Ishikawa (cell line): ENCODE measurements around the gene IFI35.

Source experiments
- CEBPB ChIP-seq: IDR thresholded peaks from 2 replicates; pipeline ENCODE4 v1.6.1; 2012
- CREB1 ChIP-seq: IDR thresholded peaks from 2 replicates; pipeline ENCODE4 v1.6.1; 2012; ENCODE audit warnings: low read depth
- EGR1 ChIP-seq: IDR thresholded peaks from 2 replicates; pipeline ENCODE4 v1.6.1; 2012
- EP300 ChIP-seq: IDR thresholded peaks from 2 replicates; pipeline ENCODE4 v1.6.1; 2012; ENCODE audit warnings: borderline replicate concordance
- FOXM1 ChIP-seq: IDR thresholded peaks from 2 replicates; pipeline ENCODE4 v1.6.1; 2012; ENCODE audit warnings: low read depth, borderline replicate concordance
- NFIC ChIP-seq: IDR thresholded peaks from 2 replicates; pipeline ENCODE4 v1.6.1; 2012
- RAD21 ChIP-seq: IDR thresholded peaks from 2 replicates; pipeline ENCODE4 v1.6.1; 2012; ENCODE audit warnings: low read depth
- TAF1 ChIP-seq: IDR thresholded peaks from 2 replicates; pipeline ENCODE4 v1.6.1; 2012; ENCODE audit warnings: low read depth, mild to moderate bottlenecking
- TCF12 ChIP-seq: IDR thresholded peaks from 2 replicates; pipeline ENCODE4 v1.6.1; 2012; ENCODE audit warnings: low read depth
- TEAD4 ChIP-seq: IDR thresholded peaks from 2 replicates; pipeline ENCODE4 v1.6.1; 2012
- YY1 ChIP-seq: IDR thresholded peaks from 2 replicates; pipeline ENCODE4 v1.6.1; 2012; ENCODE audit warnings: low read depth
- ZBTB7A ChIP-seq: IDR thresholded peaks from 2 replicates; pipeline ENCODE4 v1.6.1; 2012; ENCODE audit warnings: low read depth
- TF ChIP-seq, protein P1 (sequence below): IDR thresholded peaks from 2 replicates; pipeline ENCODE4 v1.6.1; 2012; ENCODE audit warnings: low read depth, mild to moderate bottlenecking
- TF ChIP-seq, protein P2 (sequence below): IDR thresholded peaks from 2 replicates; pipeline ENCODE4 v1.6.1; 2012
- TF ChIP-seq, protein P3 (sequence below): IDR thresholded peaks from 2 replicates; pipeline ENCODE4 v1.6.1; 2012

IFI35 gene

GRCh38 chr17:43030137-43030767, 23.7 kb downstream of the IFI35 start:
- TF ChIP-seq EP300 (no peak), RAD21 (no peak), TEAD4 (no peak), ZBTB7A (no peak), NFIC (no peak), YY1 (no peak), EGR1 (no peak), TCF12 (no peak)
- TF ChIP-seq, protein P1, sequence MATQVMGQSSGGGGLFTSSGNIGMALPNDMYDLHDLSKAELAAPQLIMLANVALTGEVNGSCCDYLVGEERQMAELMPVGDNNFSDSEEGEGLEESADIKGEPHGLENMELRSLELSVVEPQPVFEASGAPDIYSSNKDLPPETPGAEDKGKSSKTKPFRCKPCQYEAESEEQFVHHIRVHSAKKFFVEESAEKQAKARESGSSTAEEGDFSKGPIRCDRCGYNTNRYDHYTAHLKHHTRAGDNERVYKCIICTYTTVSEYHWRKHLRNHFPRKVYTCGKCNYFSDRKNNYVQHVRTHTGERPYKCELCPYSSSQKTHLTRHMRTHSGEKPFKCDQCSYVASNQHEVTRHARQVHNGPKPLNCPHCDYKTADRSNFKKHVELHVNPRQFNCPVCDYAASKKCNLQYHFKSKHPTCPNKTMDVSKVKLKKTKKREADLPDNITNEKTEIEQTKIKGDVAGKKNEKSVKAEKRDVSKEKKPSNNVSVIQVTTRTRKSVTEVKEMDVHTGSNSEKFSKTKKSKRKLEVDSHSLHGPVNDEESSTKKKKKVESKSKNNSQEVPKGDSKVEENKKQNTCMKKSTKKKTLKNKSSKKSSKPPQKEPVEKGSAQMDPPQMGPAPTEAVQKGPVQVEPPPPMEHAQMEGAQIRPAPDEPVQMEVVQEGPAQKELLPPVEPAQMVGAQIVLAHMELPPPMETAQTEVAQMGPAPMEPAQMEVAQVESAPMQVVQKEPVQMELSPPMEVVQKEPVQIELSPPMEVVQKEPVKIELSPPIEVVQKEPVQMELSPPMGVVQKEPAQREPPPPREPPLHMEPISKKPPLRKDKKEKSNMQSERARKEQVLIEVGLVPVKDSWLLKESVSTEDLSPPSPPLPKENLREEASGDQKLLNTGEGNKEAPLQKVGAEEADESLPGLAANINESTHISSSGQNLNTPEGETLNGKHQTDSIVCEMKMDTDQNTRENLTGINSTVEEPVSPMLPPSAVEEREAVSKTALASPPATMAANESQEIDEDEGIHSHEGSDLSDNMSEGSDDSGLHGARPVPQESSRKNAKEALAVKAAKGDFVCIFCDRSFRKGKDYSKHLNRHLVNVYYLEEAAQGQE: no peak
- TF ChIP-seq, protein P2, sequence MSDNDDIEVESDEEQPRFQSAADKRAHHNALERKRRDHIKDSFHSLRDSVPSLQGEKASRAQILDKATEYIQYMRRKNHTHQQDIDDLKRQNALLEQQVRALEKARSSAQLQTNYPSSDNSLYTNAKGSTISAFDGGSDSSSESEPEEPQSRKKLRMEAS: no peak

DNA sequence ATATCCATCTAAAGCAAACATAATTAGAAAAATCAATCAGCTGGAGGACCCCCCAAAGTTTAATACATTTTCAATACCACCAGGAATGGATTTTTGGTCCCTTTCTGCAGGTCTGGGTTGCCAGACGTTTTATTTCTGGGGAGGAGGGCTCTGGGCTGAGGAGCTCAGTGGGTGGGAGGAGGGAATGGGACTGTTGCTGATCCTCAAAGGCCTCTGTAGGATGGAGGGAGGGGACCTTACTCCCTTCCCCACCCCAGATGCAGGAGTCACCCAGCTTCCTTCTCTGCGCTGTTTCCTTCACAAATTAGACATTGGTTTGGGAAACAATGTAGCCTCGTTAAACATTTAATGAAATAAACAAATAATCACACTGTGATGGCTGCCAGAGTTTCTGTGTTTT, 25.1 kb downstream of the IFI35 start:
- no peak for TF ChIP-seq EP300
- TF ChIP-seq TCF12: no peak
- TF ChIP-seq NFIC: no peak
- TF ChIP-seq, protein P3, sequence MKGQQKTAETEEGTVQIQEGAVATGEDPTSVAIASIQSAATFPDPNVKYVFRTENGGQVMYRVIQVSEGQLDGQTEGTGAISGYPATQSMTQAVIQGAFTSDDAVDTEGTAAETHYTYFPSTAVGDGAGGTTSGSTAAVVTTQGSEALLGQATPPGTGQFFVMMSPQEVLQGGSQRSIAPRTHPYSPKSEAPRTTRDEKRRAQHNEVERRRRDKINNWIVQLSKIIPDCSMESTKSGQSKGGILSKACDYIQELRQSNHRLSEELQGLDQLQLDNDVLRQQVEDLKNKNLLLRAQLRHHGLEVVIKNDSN: no peak
- TF ChIP-seq YY1: no peak
- TF ChIP-seq, protein P2: no peak
- TF ChIP-seq ZBTB7A: no peak
- no peak for TF ChIP-seq FOXM1
- TF ChIP-seq EGR1: no peak
- no peak for TF ChIP-seq TEAD4
- TF ChIP-seq TAF1: no peak
- TF ChIP-seq, protein P1: no peak
- TF ChIP-seq RAD21: no peak
- no peak for TF ChIP-seq CREB1
- no peak for TF ChIP-seq CEBPB

DNA sequence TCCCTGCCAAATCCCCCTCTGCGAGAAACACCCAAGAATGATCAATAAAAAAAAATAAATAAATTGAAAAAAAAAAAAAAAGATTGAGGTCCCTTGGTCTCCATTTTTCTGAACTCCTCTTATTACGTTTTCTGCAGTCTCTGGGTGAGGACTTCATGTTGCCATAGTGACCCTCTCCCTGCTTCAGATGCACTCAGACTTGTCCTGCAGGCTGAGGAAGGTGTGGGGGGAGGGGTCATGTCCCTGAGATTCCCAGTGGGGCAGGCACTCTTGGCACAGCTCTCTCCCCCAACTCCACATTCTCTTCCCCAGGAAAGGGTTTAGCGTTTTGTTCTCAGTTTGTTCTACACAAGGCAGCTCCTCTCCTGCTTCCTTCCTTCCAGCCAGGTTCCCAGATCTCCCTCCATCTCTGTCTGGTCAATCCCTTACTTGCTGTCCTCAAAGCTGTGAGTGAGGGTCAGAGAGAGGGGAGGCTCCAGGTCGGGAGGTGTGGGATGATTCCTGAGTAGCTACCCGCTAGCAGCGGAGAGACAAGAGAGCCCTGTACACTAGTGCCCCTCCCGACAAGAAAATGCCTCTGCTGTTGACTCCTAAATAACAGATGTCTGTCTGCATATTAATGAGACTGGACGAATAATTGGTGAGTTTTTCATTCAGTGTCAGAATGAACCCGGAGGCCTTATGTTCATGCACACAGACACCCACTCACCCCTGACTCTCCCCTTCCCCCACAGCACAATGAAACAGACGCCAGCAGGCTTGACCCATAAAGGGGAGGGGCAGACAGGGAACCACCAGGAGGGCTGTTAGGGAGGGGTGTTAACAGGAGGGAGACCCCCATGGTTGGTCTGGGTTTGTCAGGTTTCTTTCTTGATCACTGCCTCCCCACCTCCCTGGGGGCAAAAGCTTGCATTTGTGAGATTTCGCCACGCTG, 27.6 kb downstream of the IFI35 start:
- TF ChIP-seq TCF12 (no peak), NFIC (no peak), CEBPB (no peak), FOXM1 (no peak), EP300 (no peak)

GRCh38 chr17:43034894-43035293, 28.3 kb downstream of the IFI35 start:
- TF ChIP-seq, protein P2: no peak
- TF ChIP-seq CEBPB (no peak), TAF1 (no peak), RAD21 (no peak), EP300 (no peak)

GRCh38 chr17:43039646-43040045, 33.1 kb downstream of the IFI35 start:
- no peak for TF ChIP-seq NFIC

GRCh38 chr17:43040655-43041054, 34.1 kb downstream of the IFI35 start:
- TF ChIP-seq, protein P3: no peak
- TF ChIP-seq EGR1 (no peak), TAF1 (no peak), TCF12 (no peak), CREB1 (no peak), YY1 (no peak), CEBPB (no peak), ZBTB7A (no peak), RAD21 (no peak), FOXM1 (no peak), NFIC (no peak), EP300 (no peak), TEAD4 (no peak)
- TF ChIP-seq, protein P2: no peak
- TF ChIP-seq, protein P1: no peak
